ENCODE measurements around the gene RSBN1L. TPM values are rescaled to one million over a fixed set of nuclear protein-coding genes. Genes with fewer than 3 reads are reported as not detected.

RSBN1L gene
- total RNA-seq, 1 experiment from 2014 or later = 21.4 TPM

DNA sequence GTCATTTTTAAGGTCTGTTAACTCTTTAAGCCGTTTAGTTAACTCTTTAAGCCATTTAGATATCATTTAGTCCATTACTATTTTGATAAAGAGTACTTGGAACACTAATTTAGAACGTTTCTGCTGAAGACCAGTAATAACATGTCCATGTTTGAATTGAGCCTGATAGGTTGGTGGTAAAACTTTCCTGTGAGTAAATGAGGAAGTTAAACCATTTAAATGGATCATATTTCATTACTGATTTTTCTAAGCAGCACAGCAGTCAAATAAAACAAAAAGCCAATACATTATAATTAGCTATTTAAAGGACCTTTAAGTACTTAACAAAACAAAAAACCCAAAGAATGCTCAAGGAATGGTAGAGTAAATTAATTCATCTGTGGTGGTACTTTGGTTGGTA is 131.7 kb downstream of the RSBN1L start:
- Histone ChIP-seq H3K4me3 (ENCODE audit: low read depth, low read length) (no peak overlapping the region), H3K4me1 (0 out of 2 replicates have a peak, but pooled peaks cover 3% of the 10 kb centered on the region), H3K9me3 (no peaks in the 10 kb centered on the region), H3K27me3 (replicated peaks; ENCODE audit: control insufficient read depth, insufficient read depth, low read length) (no peaks in the 10 kb centered on the region), H3K36me3 (ENCODE audit: control insufficient read depth, insufficient read depth, low read length) (no peaks in the 10 kb centered on the region)
- Mint-ChIP-seq H3K4me1 (ENCODE audit: low read depth, unreplicated experiment) (peaks cover 20% of the 10 kb centered on the region), H3K27me3 (ENCODE audit: insufficient read depth, unreplicated experiment) (no peaks in the 10 kb centered on the region), H3K27ac (ENCODE audit: unreplicated experiment) (no peak overlapping the region), H3K9me3 (ENCODE audit: unreplicated experiment) (peaks cover 10% of the 10 kb centered on the region), H3K4me3 (ENCODE audit: unreplicated experiment) (no peak overlapping the region), H3K36me3 (ENCODE audit: insufficient read depth, unreplicated experiment) (no peaks in the 10 kb centered on the region)
- BruUV-seq (replicated peaks) = no TSS peak
- TF ChIP-seq, protein P1, sequence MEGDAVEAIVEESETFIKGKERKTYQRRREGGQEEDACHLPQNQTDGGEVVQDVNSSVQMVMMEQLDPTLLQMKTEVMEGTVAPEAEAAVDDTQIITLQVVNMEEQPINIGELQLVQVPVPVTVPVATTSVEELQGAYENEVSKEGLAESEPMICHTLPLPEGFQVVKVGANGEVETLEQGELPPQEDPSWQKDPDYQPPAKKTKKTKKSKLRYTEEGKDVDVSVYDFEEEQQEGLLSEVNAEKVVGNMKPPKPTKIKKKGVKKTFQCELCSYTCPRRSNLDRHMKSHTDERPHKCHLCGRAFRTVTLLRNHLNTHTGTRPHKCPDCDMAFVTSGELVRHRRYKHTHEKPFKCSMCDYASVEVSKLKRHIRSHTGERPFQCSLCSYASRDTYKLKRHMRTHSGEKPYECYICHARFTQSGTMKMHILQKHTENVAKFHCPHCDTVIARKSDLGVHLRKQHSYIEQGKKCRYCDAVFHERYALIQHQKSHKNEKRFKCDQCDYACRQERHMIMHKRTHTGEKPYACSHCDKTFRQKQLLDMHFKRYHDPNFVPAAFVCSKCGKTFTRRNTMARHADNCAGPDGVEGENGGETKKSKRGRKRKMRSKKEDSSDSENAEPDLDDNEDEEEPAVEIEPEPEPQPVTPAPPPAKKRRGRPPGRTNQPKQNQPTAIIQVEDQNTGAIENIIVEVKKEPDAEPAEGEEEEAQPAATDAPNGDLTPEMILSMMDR (IDR thresholded peaks at IDR 0.05; ENCODE audit: insufficient read depth in 1 of 2, low read depth in 1 of 2, low read length in 1 of 2, severe bottlenecking in 1 of 2, unreplicated experiment in 1 of 2) = no peak
- ChIA-PET POLR2A (no interaction called here), CTCF (no interaction called here)
- no peak for DNase-seq
- intact Hi-C loops (cut with micrococcal nuclease; ENCODE audit: unreplicated experiment) = no loop called here

DNA sequence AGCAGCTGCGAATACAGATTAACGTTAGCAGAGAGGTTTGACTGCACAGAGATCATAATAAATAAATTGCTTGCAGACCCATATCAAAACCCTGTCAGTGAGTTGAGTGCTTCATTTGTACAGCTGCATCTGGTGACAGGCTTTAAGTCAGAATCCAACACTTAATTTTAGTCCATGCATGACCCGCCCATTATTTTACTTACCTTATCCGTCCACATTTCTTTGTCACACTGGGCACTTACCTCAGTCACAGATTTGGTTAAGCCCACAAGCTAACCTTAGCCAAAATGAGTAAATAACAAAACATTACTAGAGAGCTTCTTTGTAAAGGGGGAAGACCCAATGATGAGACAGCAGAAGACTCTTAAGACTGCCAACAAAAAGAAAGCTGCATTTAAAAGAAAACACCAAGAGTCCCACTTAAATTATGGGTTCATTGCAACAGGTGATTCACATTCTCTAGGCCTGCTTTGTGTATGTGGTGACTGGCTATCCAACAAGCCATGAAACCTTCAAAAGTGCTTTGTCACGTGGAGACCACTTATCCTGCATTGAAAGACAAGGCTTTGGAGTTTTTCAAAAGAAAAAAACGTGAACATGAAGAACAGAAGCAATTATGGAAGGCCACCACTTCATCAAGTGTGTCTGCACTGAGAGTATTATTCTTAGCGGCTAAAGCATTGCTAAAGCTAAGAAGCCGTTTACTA is 134.5 kb downstream of the RSBN1L start:
- Mint-ChIP-seq H3K36me3 (ENCODE audit: insufficient read depth, unreplicated experiment) (peaks cover 10% of the 10 kb centered on the region), H3K4me3 (ENCODE audit: unreplicated experiment) (no peak overlapping the region), H3K27me3 (ENCODE audit: insufficient read depth, unreplicated experiment) (no peaks in the 10 kb centered on the region), H3K27ac (ENCODE audit: unreplicated experiment) (no peak overlapping the region), H3K4me1 (ENCODE audit: low read depth, unreplicated experiment) (peaks cover 27% of the 10 kb centered on the region), H3K9me3 (ENCODE audit: unreplicated experiment) (no peaks in the 10 kb centered on the region)
- H3K4me3 ChIP-seq (ENCODE audit: low read depth, low read length) = no peak overlapping the region
- no TSS peak for BruUV-seq (replicated peaks)
- intact Hi-C loops (cut with micrococcal nuclease; ENCODE audit: unreplicated experiment) = no loop called here
- no peaks in the 10 kb centered on the region for H3K36me3 ChIP-seq (ENCODE audit: control insufficient read depth, insufficient read depth, low read length)
- no peak for DNase-seq
- H3K27me3 ChIP-seq (replicated peaks; ENCODE audit: control insufficient read depth, insufficient read depth, low read length) = no peaks in the 10 kb centered on the region
- ChIA-PET CTCF (no interaction called here), POLR2A (no interaction called here)
- TF ChIP-seq, protein P1 (IDR thresholded peaks at IDR 0.05; ENCODE audit: insufficient read depth in 1 of 2, low read depth in 1 of 2, low read length in 1 of 2, severe bottlenecking in 1 of 2, unreplicated experiment in 1 of 2) = no peak
- no peaks in the 10 kb centered on the region for H3K9me3 ChIP-seq
- H3K4me1 ChIP-seq = peaks cover 19% of the 10 kb centered on the region

- H3K9me3 ChIP-seq = no peaks in the 10 kb centered on the region
- H3K27me3 ChIP-seq (replicated peaks; ENCODE audit: control insufficient read depth, insufficient read depth, low read length) = no peaks in the 10 kb centered on the region
- TF ChIP-seq, protein P1 (IDR thresholded peaks at IDR 0.05; ENCODE audit: insufficient read depth in 1 of 2, low read depth in 1 of 2, low read length in 1 of 2, severe bottlenecking in 1 of 2, unreplicated experiment in 1 of 2) = no peak
- Mint-ChIP-seq H3K9me3 (ENCODE audit: unreplicated experiment) (no peaks in the 10 kb centered on the region), H3K4me3 (ENCODE audit: unreplicated experiment) (no peak overlapping the region), H3K27me3 (ENCODE audit: insufficient read depth, unreplicated experiment) (no peaks in the 10 kb centered on the region), H3K27ac (ENCODE audit: unreplicated experiment) (no peak overlapping the region), H3K4me1 (ENCODE audit: low read depth, unreplicated experiment) (peaks cover 27% of the 10 kb centered on the region), H3K36me3 (ENCODE audit: insufficient read depth, unreplicated experiment) (peaks cover 16% of the 10 kb centered on the region)
- BruUV-seq (replicated peaks) = no TSS peak
- ChIA-PET CTCF (no interaction called here), POLR2A (no interaction called here)
- no peaks in the 10 kb centered on the region for H3K36me3 ChIP-seq (ENCODE audit: control insufficient read depth, insufficient read depth, low read length)
- no peak overlapping the region for H3K4me3 ChIP-seq (ENCODE audit: low read depth, low read length)
- intact Hi-C loops (cut with micrococcal nuclease; ENCODE audit: unreplicated experiment) = no loop called here
- no peak for DNase-seq
- H3K4me1 ChIP-seq = peaks cover 19% of the 10 kb centered on the region
Measured at GRCh38 chr7:77831481-77831880, 135.2 kb downstream of the RSBN1L start.

All from Caco-2 (cell line).